Ovary (tissue), 3 donors: ENCODE measurements around the gene RASSF10.

Experiments
- EP300 ChIP-seq: sonication (generic); formaldehyde crosslinking; IDR thresholded peaks from one replicate; pipeline ENCODE4 v1.6.1; 2017; ENCODE audit warnings: antibody characterized with exemption
- TF ChIP-seq, protein P1 (sequence below), 3 donors: fragments of 450-650 bp in 2 of 3; fragments of 200-600 bp in 1 of 3; IDR thresholded peaks; one replicate each; pipeline versions ENCODE4 v1.5.1 to v1.8.0; 2016 to 2022; ENCODE audit warnings: antibody characterized with exemption in 3 of 3, mild to moderate bottlenecking in 1 of 3
- donor health status: DM: no; HTN: no; CAD: no.

GRCh38 chr11:13007182-13008060 lies 1.7 kb upstream of the RASSF10 start:
- TF ChIP-seq, protein P1, sequence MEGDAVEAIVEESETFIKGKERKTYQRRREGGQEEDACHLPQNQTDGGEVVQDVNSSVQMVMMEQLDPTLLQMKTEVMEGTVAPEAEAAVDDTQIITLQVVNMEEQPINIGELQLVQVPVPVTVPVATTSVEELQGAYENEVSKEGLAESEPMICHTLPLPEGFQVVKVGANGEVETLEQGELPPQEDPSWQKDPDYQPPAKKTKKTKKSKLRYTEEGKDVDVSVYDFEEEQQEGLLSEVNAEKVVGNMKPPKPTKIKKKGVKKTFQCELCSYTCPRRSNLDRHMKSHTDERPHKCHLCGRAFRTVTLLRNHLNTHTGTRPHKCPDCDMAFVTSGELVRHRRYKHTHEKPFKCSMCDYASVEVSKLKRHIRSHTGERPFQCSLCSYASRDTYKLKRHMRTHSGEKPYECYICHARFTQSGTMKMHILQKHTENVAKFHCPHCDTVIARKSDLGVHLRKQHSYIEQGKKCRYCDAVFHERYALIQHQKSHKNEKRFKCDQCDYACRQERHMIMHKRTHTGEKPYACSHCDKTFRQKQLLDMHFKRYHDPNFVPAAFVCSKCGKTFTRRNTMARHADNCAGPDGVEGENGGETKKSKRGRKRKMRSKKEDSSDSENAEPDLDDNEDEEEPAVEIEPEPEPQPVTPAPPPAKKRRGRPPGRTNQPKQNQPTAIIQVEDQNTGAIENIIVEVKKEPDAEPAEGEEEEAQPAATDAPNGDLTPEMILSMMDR (IDR thresholded peaks at IDR 0.05) = no peak
- no peak for TF ChIP-seq EP300
